DOHH2 (cell line): ENCODE data around the gene CEBPG.

Experiments used
- H3F3A ChIP-seq: fragments of 200-600 bp; sonication (generic), shearing (Covaris generic); 2 replicates; pipeline ENCODE4 v1.6.0; 2016; ENCODE audit warnings: antibody characterized with exemption, mild to moderate bottlenecking; ENCODE audit not compliant: control insufficient read depth, insufficient read depth
- H3K27ac ChIP-seq: fragments of 200-600 bp; sonication (generic); 2 replicates; pipeline ENCODE4 v1.5.1; 2014; ENCODE audit warnings: low read depth, mild to moderate bottlenecking, low read length, moderate library complexity
- H3K27me3 ChIP-seq: fragments of 200-600 bp; sonication (generic); 2 replicates; pipeline ENCODE4 v1.6.1; 2014; ENCODE audit warnings: mild to moderate bottlenecking, low read length, mixed read lengths; ENCODE audit not compliant: control insufficient read depth
- H3K36me3 ChIP-seq: fragments of 200-600 bp; sonication (generic); 2 replicates; pipeline ENCODE4 v1.6.1; 2014; ENCODE audit warnings: mild to moderate bottlenecking, low read length, moderate library complexity, mixed read lengths; ENCODE audit not compliant: control insufficient read depth
- H3K4me1 ChIP-seq: fragments of 200-600 bp; sonication (generic); 2 replicates; pipeline ENCODE4 v1.6.1; 2014; ENCODE audit warnings: mild to moderate bottlenecking, low read length, mixed read lengths; ENCODE audit not compliant: control insufficient read depth
- H3K4me2 ChIP-seq: fragments of 200-600 bp; sonication (generic); 2 replicates; pipeline ENCODE4 v1.6.0; 2014; ENCODE audit warnings: mild to moderate bottlenecking, low read length, moderate library complexity
- H3K4me3 ChIP-seq: fragments of 200-600 bp; sonication (generic); 2 replicates; pipeline ENCODE4 v1.5.1; 2014; ENCODE audit warnings: mild to moderate bottlenecking, low read length, mixed read lengths
- H3K79me2 ChIP-seq: fragments of 200-600 bp; sonication (generic); 2 replicates; pipeline ENCODE4 v1.6.1; 2014; ENCODE audit warnings: mild to moderate bottlenecking, low read length, mixed read lengths; ENCODE audit not compliant: control insufficient read depth
- H3K9me2 ChIP-seq: fragments of 200-600 bp; sonication (generic); replicated peaks from 2 replicates; pipeline ENCODE4 v1.6.1; 2014; ENCODE audit warnings: mild to moderate bottlenecking, low read length, mixed read lengths; ENCODE audit not compliant: control insufficient read depth
- H3K9me3 ChIP-seq: fragments of 200-600 bp; sonication (generic); 2 replicates; pipeline ENCODE4 v1.6.1; 2014; ENCODE audit warnings: antibody characterized with exemption, low read length, mixed read lengths; ENCODE audit not compliant: control insufficient read depth, insufficient read depth
- H4K20me1 ChIP-seq: fragments of 200-600 bp; sonication (generic); 2 replicates; pipeline ENCODE4 v1.6.0; 2014; ENCODE audit warnings: low read depth, mild to moderate bottlenecking, antibody characterized with exemption, low read length, moderate library complexity; ENCODE audit not compliant: control insufficient read depth, insufficient read depth
- EZH2phosphoT487 ChIP-seq: fragments of 200-600 bp; sonication (generic); IDR thresholded peaks from 2 replicates; pipeline ENCODE4 v1.6.1; 2017; ENCODE audit warnings: borderline replicate concordance, mild to moderate bottlenecking, antibody characterized with exemption, low read length, moderate library complexity, mixed read lengths
- TF ChIP-seq, protein P1 (sequence below): fragments of 200-600 bp; sonication (generic); IDR thresholded peaks from one replicate; pipeline ENCODE4 v1.5.1; 2014; ENCODE audit warnings: antibody characterized with exemption, mild to moderate bottlenecking, low read depth, low read length; ENCODE audit not compliant: poor library complexity, severe bottlenecking

CEBPG gene

DNA sequence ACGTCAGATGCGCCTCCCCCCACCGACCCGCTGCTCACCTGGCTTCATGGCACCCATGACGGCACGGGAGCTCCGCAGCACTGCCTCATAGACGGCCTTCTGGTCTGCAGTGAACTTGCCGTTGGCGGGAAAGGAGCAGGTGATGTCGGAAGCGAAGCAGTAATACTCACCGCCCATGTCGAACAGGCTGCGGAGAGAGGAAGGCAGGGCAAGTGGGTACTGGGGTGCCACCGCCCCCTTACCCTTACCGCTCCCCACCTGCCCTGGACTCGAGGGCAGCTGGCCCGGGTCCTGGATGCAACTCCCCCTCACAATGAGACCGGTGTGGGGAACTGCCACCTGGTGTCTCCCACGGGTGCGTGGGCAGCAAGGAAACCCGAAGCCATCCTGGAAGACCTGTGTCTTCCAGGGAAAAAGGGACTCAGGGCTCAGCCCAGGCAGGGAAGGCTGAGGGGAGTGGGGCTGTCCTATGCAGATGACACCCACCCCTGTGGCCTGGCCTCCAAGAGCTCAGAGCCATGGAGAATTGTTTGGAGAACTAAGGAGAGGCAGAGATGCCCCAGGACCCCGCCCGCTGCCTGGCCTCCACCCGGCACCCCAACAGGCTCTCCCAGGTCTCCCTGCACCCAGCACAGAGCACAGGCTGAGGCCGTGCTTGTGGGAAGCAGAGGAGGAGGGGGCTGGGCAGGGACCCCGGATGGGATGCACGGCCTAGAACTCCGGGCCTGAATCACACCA, 28.3 kb downstream of the CEBPG start:
- Histone ChIP-seq H3K79me2 (no peaks in the 10 kb centered on the region), H3K36me3 (no peaks in the 10 kb centered on the region), H3K27me3 (no peaks in the 10 kb centered on the region), H4K20me1 (no peaks in the 10 kb centered on the region), H3K4me1 (no peaks in the 10 kb centered on the region), H3K4me3 (no peak overlapping the region), H3K27ac (no peak overlapping the region), H3K9me2 (no peaks in the 10 kb centered on the region), H3F3A (no peaks in the 10 kb centered on the region), H3K4me2 (no peak overlapping the region), H3K9me3 (no peaks in the 10 kb centered on the region)
- TF ChIP-seq, protein P1, sequence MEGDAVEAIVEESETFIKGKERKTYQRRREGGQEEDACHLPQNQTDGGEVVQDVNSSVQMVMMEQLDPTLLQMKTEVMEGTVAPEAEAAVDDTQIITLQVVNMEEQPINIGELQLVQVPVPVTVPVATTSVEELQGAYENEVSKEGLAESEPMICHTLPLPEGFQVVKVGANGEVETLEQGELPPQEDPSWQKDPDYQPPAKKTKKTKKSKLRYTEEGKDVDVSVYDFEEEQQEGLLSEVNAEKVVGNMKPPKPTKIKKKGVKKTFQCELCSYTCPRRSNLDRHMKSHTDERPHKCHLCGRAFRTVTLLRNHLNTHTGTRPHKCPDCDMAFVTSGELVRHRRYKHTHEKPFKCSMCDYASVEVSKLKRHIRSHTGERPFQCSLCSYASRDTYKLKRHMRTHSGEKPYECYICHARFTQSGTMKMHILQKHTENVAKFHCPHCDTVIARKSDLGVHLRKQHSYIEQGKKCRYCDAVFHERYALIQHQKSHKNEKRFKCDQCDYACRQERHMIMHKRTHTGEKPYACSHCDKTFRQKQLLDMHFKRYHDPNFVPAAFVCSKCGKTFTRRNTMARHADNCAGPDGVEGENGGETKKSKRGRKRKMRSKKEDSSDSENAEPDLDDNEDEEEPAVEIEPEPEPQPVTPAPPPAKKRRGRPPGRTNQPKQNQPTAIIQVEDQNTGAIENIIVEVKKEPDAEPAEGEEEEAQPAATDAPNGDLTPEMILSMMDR = no peak
- no peak for TF ChIP-seq EZH2phosphoT487

DNA sequence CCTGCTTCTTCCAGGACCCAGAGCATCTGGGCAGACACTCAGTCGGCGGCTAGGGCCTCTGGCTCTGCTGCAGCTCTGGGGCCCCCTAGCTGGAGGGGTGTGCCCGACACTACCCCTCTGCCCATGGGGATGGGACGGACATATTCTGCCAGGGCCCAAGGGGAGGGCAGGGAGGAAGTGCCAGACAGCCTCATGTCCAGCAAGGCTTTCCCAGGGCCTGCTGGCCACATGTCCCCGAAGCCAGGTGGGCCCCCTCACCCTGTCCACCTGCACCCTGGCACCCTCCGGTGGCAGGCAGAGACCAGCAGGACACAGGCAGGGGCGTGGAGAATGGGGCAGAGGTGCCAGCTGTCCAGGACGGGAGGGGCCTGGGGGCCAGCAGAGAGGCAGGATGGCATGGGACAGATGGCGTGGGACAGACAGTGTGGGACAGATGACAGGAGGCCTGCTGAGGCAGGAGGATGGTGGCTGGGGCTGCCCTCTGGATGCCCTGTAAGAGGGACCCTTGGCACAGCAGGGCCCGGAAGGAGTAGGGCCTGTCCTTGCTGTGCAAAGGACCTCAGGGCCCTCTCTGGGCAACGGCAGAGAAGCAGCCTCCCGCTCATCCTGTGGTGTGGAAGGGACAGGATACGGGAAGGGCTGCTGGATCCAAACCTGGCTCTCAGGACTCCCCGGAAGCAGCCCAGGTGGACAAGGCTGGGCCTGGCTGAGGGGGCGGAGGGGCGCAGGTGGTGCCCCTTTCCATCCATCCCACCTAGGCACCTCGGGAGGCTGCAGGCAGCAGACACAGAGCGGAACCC, 29.1 kb downstream of the CEBPG start:
- Histone ChIP-seq H3K27ac (no peak overlapping the region), H3K4me1 (no peaks in the 10 kb centered on the region), H3K4me2 (no peak overlapping the region), H3K36me3 (no peaks in the 10 kb centered on the region), H3K27me3 (no peaks in the 10 kb centered on the region), H3K4me3 (no peak overlapping the region), H4K20me1 (no peaks in the 10 kb centered on the region), H3K9me2 (no peaks in the 10 kb centered on the region), H3K9me3 (no peaks in the 10 kb centered on the region), H3F3A (no peaks in the 10 kb centered on the region), H3K79me2 (no peaks in the 10 kb centered on the region)
- TF ChIP-seq, protein P1 = no peak
- TF ChIP-seq EZH2phosphoT487 = no peak

DNA sequence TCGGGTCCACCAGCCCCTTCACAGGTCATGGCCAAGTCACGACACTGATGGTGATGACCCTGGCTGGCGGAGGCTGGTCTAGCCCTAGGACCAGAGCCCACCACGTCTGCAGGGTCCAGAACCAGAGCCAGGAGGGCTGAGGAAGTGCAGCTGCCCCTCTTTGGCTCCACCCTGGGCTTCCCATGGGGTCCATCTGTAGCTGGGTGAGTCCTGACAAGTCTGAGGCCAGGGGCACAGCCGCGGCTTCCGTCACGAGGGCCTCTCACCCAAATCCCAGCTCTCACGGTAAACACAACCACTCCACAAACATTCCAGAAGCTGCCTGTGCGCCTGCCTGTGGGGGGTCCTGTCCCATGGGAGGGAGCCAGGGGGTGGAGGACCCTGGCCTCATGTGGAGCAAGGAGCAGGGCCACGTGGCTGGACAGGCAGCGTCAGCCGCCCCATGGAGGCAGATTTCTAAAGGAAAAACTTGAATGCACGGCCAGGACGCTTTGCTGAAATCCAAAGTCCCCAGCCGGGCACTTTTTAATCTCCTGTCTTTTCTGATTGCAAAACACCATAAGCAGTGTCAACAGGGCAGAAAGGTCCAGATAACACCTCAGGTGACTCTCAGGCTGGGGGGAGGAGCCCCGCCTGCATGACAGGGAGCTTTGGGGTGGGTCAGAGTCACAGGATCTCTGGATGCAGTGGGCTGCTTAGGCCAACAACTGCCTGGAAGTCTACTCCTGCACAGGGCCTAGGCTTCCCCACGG, 29.9 kb downstream of the CEBPG start:
- no peaks in the 10 kb centered on the region for H3K79me2 ChIP-seq
- H3K27ac ChIP-seq = no peak overlapping the region
- no peaks in the 10 kb centered on the region for H3F3A ChIP-seq
- H3K36me3 ChIP-seq = no peaks in the 10 kb centered on the region
- H3K4me3 ChIP-seq = no peak overlapping the region
- TF ChIP-seq, protein P1 = no peak
- no peak for TF ChIP-seq EZH2phosphoT487
- no peaks in the 10 kb centered on the region for H4K20me1 ChIP-seq
- no peak overlapping the region for H3K4me2 ChIP-seq
- H3K9me2 ChIP-seq = no peaks in the 10 kb centered on the region
- H3K27me3 ChIP-seq = no peaks in the 10 kb centered on the region
- no peaks in the 10 kb centered on the region for H3K9me3 ChIP-seq
- H3K4me1 ChIP-seq = no peaks in the 10 kb centered on the region
